WI38 (cell line): ENCODE measurements around the gene PIK3CB.
"Not testable (repeated sequence)": the region's sequence is repeated elsewhere in the genome, so short reads cannot be mapped to it uniquely, and the experiment has no call there.

Experiments
- H3K4me3 ChIP-seq: 2 replicates; pipeline ENCODE4 v1.5.1; 2011; ENCODE audit warnings: low read depth, mild to moderate bottlenecking, control low read depth, low read length
- CTCF ChIP-seq: IDR thresholded peaks from 2 replicates; pipeline ENCODE4 v1.5.1; 2012; ENCODE audit warnings: low read depth, mild to moderate bottlenecking, control low read depth, low read length

Gene PIK3CB

GRCh38 chr3:138726946-138727730 is 107.6 kb downstream of the PIK3CB start:
- no peak for TF ChIP-seq CTCF
- H3K4me3 ChIP-seq = no peak overlapping the region

GRCh38 chr3:138726042-138726441 is 108.7 kb downstream of the PIK3CB start:
- not testable (repeated sequence) for H3K4me3 ChIP-seq

GRCh38 chr3:138725116-138725515 is 109.6 kb downstream of the PIK3CB start:
- TF ChIP-seq CTCF = no peak
- H3K4me3 ChIP-seq = no peak overlapping the region

GRCh38 chr3:138724443-138724842 is 110.3 kb downstream of the PIK3CB start:
- H3K4me3 ChIP-seq = no peak overlapping the region
- no peak for TF ChIP-seq CTCF

- no peak for TF ChIP-seq CTCF
- H3K4me3 ChIP-seq = no peak overlapping the region
These were observed 115.9 kb downstream of the PIK3CB start for GRCh38 chr3:138718849-138719248.

GRCh38 chr3:138717348-138717747 is 117.4 kb downstream of the PIK3CB start:
- no peak for TF ChIP-seq CTCF
- no peak overlapping the region for H3K4me3 ChIP-seq

GRCh38 chr3:138712086-138712485 is 122.6 kb downstream of the PIK3CB start:
- no peak for TF ChIP-seq CTCF
- H3K4me3 ChIP-seq = no peak overlapping the region

- no peak for TF ChIP-seq CTCF
- H3K4me3 ChIP-seq = no peak overlapping the region
These were observed 129.1 kb downstream of the PIK3CB start for GRCh38 chr3:138705675-138706074.
